Kidney glomerular epithelial cell (primary cell): Measurements from ENCODE around the gene KRT86.

Experiments
- DNase-seq: peaks from one replicate; lab custom pipeline; 2025; lab: John Stamatoyannopoulos, UW

The KRT86 gene

DNA sequence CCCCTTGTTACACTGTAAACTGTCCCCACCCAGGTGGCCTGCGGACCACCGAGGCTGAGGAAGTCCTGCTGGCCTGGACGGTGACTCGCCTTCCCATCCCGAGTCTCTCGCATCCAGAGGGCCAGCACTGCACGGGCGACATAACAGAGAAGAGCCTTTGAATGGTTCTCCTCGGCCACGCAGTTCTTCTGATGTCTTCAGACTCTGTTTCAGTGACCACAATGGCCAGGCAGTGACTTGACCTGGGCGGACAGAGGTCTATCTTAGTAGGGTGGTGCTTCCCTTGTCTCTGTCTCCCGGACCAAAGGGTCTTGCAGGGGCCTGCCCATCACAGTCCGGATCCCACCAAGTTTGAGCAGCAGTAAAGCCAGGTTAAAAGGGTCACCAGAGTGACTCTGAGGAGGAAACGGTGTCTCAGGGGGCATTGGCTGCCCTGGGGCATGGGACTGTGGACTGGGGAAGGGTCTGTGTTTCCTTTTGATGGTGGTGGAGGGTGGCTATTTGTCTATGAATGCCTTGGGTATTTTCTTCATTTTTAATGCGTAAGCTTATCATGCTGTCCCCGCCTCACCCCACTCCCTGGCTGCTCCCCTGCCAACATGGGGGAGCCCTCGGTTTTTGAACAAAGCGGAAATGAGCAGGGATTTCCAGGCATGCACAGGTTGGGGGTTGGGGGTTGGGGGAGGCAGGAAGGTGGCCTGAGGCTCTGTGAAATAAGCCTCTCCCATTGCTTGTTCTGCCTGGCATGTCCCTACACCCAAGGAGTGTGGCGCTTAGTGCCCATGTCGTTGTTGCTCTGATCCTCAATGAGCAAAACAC, 82.5 kb downstream of the KRT86 start:
- no peak for DNase-seq
